GM21390 (cell line): ENCODE measurements around the gene FAM53A.

ENCODE experiments used
- ATAC-seq: cut with Tn5 transposase; IDR thresholded peaks from one replicate; pipeline ENCODE4 v1.9.1; 2021; ENCODE audit not compliant: unreplicated experiment

Gene FAM53A

DNA sequence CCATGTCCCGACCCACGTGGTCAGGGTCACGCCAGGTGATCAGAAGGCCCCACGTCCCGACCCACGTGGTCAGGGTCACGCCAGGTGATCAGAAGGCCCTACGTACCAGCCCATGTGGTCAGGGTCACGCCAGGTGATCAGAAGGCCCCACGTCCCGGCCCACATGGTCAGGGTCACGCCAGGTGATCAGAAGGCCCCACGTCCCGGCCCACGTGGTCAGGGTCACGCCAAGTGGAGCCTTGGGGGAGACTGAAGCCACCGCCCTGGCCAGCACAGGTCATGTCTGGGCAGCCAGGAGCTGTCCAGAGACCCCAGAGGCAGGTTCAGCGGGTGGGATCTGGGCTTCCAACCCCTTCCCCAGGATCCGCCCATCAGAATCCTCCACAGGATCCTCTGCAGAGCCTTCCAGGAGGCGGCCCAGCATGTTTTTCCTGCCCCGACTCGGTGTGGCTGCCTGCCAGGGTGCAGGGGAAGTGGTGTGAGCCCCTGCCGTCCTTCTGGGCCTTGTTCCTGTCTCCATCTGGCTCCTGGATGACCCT, 58.4 kb downstream of the FAM53A start:
- no peak for ATAC-seq

- no peak for ATAC-seq
Measured at GRCh38 chr4:1624519-1624910, 59.6 kb downstream of the FAM53A start.

DNA sequence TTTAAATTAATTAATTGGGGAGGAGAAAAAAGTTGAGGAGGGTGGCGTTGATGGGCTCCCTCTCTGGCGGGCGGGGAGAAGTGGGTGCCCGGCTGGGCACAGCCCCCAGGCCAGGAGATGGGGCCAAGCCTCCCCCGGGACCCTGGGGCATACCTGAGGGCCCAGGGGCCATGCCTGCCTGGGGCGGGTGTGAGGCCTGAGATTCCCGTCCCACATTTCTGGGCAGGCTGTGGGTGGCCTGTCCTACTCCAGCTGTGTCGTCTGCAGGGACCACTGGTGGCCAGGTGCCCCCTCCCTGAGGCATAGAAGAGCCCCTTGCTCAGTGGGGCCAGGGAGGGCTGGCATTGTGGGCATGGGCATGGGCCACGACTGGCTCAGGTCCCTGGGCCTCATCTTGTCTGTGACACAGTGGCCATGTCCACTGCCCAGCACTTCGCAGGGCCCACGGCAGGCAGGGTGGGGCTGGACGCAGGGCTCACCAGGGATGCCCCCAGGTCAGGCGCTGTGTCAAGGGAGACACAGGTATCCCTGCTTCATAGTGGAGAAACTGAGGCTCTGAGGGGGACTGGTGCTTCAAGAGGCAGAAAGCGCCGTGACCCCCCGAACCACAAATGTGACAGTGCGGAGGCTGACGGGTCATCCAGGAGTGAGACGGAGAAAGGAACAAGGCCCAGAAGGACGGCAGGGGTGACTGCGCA, 60.1 kb downstream of the FAM53A start:
- no peak for ATAC-seq

- no peak for ATAC-seq
Measured at GRCh38 chr4:1623400-1623799, 60.7 kb downstream of the FAM53A start.

- no peak for ATAC-seq
Measured at GRCh38 chr4:1622956-1623355, 61.2 kb downstream of the FAM53A start.

- no peak for ATAC-seq
Measured at GRCh38 chr4:1622238-1622637, 61.9 kb downstream of the FAM53A start.

GRCh38 chr4:1621526-1621925, 62.6 kb downstream of the FAM53A start:
- ATAC-seq, result no peak

GRCh38 chr4:1619151-1619672, 64.9 kb downstream of the FAM53A start:
- ATAC-seq, result no peak

DNA sequence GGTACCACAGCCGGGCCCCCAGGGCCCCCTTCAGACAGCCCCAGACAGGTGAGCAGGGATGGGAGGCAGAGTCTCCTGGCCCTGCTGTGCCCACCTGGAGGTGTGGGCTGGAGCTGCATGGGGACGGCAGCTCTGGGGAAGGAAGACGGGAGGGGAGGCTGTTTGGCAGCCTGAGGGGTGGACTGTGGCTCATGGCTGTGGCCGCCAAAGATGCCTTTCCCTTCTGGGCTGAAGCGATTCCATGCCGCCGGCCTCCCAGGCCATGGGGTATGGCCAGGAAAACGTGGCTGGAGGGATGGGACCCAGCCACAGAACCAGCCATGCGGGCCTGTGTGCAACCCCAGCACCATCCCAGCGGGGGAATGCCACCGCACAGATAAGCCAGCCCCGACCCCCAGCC, 65.7 kb downstream of the FAM53A start:
- ATAC-seq, result no peak

- no peak for ATAC-seq
Measured at GRCh38 chr4:1616557-1616930, 67.6 kb downstream of the FAM53A start.

- no peak for ATAC-seq
Measured at GRCh38 chr4:1615786-1616556, 68.1 kb downstream of the FAM53A start.

GRCh38 chr4:1614854-1615595, 69.1 kb downstream of the FAM53A start:
- ATAC-seq, result no peak

DNA sequence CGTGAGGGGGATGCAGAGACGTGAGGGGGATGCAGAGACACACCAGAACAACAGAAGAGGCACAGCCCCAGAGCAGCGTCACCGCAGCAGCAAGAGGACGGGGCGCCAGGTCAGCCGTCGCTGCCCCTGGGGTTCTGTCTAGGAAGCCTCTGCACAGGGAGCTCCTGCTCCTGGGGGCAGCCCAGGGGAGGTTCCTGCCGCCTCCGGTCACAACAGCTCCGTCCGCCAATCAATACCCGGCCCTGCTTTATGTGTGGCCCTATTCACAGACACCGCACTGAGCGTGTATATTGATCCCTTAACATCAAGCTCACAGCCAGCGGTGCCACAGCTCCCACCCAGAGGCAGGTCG, 69.6 kb downstream of the FAM53A start:
- ATAC-seq, result no peak

DNA sequence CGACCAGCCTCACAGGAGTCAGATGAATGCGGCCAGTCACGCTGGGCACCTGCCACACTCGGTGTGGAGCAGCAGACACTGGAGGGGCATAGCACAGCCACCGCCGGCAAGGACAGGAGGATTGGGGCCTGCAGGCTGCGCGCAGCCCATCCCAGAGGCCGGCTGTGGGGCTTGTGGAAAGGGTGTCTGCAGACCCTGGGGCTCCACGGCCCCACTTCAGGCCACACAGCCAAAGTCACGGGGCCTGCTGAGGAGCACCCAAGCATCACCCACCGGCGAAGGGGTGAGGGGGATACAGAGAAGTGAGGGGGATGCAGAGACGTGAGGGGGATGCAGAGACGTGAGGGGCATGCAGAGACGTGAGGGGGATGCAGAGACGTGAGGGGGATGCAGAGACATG, 70.1 kb downstream of the FAM53A start:
- no peak for ATAC-seq

DNA sequence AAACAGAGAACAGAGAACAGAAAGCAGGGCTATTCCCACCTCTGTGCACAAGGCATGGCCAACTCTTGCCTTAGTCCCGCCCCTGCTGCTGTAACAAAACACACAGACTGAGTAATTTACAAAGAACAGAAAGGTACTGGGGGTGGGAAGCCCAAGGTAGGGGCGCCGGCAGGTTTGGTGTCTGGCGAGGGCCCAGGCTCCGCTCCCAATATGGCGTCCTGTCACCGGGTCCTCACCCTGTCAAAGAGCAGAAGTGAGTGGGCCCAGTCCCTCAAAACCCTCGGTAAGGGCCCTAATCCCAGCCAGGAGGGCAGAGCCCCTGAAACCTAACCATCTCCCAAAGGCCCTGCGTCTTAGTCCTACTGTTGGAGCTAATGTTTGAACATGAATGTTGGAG, 71.0 kb downstream of the FAM53A start:
- no peak for ATAC-seq

DNA sequence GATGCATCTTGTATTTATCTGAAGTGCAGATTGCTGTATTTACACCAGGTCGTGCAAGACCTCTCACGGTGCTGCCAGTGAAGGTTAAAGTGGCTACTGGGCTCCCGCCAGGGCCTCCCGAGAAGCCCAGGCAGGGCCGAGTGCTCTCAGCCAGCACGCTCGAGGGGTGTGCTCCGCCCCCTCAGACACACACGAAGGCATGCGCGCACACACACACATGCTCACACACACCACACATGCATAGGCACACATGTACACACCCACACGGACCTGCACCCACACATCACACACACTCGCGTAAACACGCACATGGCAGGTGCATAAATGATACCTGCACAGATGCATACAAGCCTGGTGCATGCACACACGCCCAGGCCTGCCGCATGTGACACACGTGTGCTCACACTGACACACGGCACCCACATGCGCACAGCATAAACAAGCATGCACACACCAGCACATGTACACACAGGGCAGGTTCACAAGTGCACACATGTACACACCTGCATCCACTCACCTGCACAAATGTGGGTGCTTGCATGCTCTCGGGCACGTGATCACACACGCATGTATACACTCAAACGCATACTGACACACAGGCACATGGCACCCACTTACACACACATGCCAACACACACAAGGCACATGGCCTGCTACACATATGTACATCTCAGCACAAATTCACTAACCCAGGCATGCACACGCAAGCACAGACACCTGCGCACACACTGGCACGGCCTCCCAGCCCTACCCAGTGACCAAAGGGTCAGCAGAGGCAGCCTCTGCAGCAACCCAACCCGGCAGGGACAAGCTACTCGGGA, 71.6 kb downstream of the FAM53A start:
- ATAC-seq, result no peak

GRCh38 chr4:1611501-1611870, 72.6 kb downstream of the FAM53A start:
- ATAC-seq, result no peak

DNA sequence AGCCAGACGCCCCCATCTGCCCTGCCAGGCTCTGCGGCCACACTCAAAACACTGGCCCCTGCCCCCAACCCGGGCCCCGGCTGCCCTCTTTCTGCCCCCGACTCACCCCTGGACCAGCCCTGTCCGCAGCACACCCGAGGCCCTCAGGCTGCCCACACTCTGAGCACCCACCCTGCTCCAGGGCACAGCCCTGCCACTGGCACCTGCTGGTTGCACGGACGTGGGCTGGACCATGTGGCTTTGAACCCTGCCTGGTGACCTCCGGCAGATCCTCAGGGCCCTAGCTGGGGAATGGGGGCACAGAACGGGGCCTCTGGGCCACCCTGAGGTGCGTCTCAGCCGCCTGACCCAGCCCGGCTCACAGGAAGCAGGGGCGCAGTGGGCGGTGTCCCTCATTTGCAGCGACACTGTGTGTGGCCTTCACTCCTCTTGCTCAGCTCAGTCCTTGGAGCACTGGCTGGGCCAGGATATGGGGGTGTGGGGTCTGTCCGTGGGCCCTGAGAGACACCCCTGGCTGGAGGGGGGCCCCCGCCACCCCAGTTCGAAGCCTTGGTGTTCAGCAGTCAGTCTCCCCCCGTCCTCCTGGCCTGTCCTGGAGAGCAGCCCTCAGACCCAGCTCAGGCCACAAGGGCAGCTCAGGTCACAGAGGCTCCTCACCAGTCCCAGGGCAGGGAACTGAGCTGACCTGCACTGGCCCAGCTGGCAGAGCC, 73.2 kb downstream of the FAM53A start:
- ATAC-seq, result no peak

- ATAC-seq, result no peak
Measured at GRCh38 chr4:1609901-1610790, 74.0 kb downstream of the FAM53A start.
